Measurements from ENCODE around the gene SCUBE3. TPM values are rescaled to one million over a fixed set of nuclear protein-coding genes. Genes with fewer than 3 reads are reported as not detected.
A peak's percentile ranks its signal among the peaks of the same experiment; 100 is the strongest.

SCUBE3 gene
- under 1 TPM in 2 of 4 donors, not detected in 2; 0.03 to 0.19 TPM for total RNA-seq

- no peak for DNase-seq
- Histone ChIP-seq H3K4me3 (peak within 1 kb of the TSS; percentile 47 to 75 (median 51)), H3K4me1 (peaks cover 13 to 24% (median 16%) of the 10 kb centered on the region in 3 donors), H3K36me3 (no peaks in the 10 kb centered on the region), H3K27ac (no peak within 1 kb of the TSS), H3K9me3 (no peaks in the 10 kb centered on the region), H3K27me3 (peaks cover 0 to 82% (median 12%) of the 10 kb centered on the region in 4 donors)
- intact Hi-C loops (cut with DNase I): no loop called here
- 0 to 1% methylated on average over 20 to 22 of the region's 89 CpGs for WGBS, 2 donors
- TF ChIP-seq POLR2A (IDR thresholded peaks at IDR 0.05): no peak
- TF ChIP-seq CTCF (IDR thresholded peaks at IDR 0.05): no peak
Observed at GRCh38 chr6:35213824-35214756, at the start of gene SCUBE3. Gene SCUBE3 (plus strand): TSS chr6:35213956. CDS start chr6:35214419, 463 bp downstream.

- Histone ChIP-seq H3K4me1 (peaks cover 4 to 50% (median 30%) of the 10 kb centered on the region in 3 donors), H3K27me3 (no peaks in the 10 kb centered on the region), H3K4me3 (no peak overlapping the region), H3K36me3 (no peaks in the 10 kb centered on the region), H3K27ac (no peak overlapping the region), H3K9me3 (no peaks in the 10 kb centered on the region)
- 68 to 79% methylated on average over 3 to 6 of the region's 6 CpGs for WGBS, 2 donors
- intact Hi-C loops (cut with DNase I): no loop called here
- no peak for DNase-seq
- TF ChIP-seq POLR2A (IDR thresholded peaks at IDR 0.05) (no peak), CTCF (IDR thresholded peaks at IDR 0.05) (no peak)
Observed at GRCh38 chr6:35164277-35164676, 49.5 kb upstream of the SCUBE3 start.

- no peaks in the 10 kb centered on the region for H3K9me3 ChIP-seq
- peak overlapping the region in 1 of 4 donors; percentile 34 for H3K27ac ChIP-seq
- H3K4me1 ChIP-seq: peaks cover 4 to 50% (median 30%) of the 10 kb centered on the region in 3 donors
- H3K4me3 ChIP-seq: no peak overlapping the region
- 88% methylated on average over 4 of the region's 4 CpGs for WGBS, 2 donors
- intact Hi-C loops (cut with DNase I): no loop called here
- no peaks in the 10 kb centered on the region for H3K27me3 ChIP-seq
- DNase-seq: no peak
- no peaks in the 10 kb centered on the region for H3K36me3 ChIP-seq
- TF ChIP-seq CTCF (IDR thresholded peaks at IDR 0.05): no peak
- no peak for TF ChIP-seq POLR2A (IDR thresholded peaks at IDR 0.05)
Observed at GRCh38 chr6:35164868-35165267, 48.9 kb upstream of the SCUBE3 start.

GRCh38 chr6:35165630-35166071 is 48.1 kb upstream of the SCUBE3 start:
- intact Hi-C loops (cut with DNase I): no loop called here
- Histone ChIP-seq H3K4me3 (no peak overlapping the region), H3K4me1 (peaks cover 3 to 43% (median 23%) of the 10 kb centered on the region in 3 donors), H3K27me3 (no peaks in the 10 kb centered on the region), H3K27ac (peak overlapping the region; percentile 44 to 67 (median 62)), H3K9me3 (no peaks in the 10 kb centered on the region), H3K36me3 (no peaks in the 10 kb centered on the region)
- TF ChIP-seq CTCF (IDR thresholded peaks at IDR 0.05) (no peak), POLR2A (IDR thresholded peaks at IDR 0.05) (no peak)
- 50 to 57% methylated on average over 2 of the region's 2 CpGs for WGBS, 2 donors
- DNase-seq: no peak

GRCh38 chr6:35166116-35166515 is 47.6 kb upstream of the SCUBE3 start:
- Histone ChIP-seq H3K27ac (peak overlapping the region; percentile 44 to 67 (median 62)), H3K9me3 (no peaks in the 10 kb centered on the region), H3K36me3 (no peaks in the 10 kb centered on the region), H3K27me3 (no peaks in the 10 kb centered on the region), H3K4me1 (peaks cover 0 to 39% (median 18%) of the 10 kb centered on the region in 3 donors), H3K4me3 (no peak overlapping the region)
- DNase-seq: no peak
- intact Hi-C loops (cut with DNase I): no loop called here
- WGBS, 2 donors: 96 to 97% methylated on average over 2 of the region's 2 CpGs
- TF ChIP-seq POLR2A (IDR thresholded peaks at IDR 0.05) (no peak), CTCF (IDR thresholded peaks at IDR 0.05) (no peak)
